ENCODE data around the gene PWP2. TPM values are rescaled to one million over a fixed set of nuclear protein-coding genes. Genes with fewer than 3 reads are reported as not detected.

Gene PWP2
- total RNA-seq, 2 experiments from 2014 or later, result 4.5 to 12.2 TPM

DNA sequence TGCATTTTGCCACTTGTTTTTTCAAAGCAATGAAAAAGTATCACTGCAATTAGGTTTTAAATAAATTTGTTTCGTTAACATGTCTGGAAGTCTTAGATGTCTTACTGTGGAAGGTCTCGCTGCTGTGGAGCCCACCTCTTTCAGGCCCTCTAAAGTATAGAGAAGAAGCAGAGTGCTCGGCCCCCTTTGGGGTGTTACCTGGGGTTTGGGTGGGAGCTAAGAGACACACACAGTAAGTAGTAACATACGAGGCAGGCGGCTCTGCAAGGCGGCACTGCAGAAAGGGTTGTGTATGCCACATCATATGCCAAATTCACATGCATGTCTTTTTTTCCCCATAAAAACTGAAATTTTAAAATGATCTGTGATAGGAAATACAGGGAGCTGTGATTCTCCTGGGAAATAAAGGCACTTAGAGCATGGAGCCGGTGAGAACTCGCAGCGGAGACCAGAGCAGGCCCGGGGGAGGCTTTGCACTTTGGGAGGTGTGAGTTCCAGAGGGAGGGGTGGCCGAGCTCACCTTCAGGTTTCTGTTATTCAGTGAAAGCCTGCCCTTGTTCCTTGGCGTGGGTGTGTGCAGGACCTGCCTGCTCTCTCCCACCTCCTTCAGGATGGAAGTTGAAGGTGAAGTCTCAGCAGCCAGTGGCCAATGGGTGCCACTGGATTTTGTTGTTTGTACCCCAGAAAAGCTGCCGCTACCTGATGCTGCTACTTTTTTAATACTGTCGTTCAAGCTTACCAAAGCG, 35.7 kb upstream of the PWP2 start:
- DNase-seq, result no peak
- no peaks in the 10 kb centered on the region for H3K27me3 Mint-ChIP-seq
- peaks cover 16% of the 10 kb centered on the region for H3K4me1 Mint-ChIP-seq
- H3K4me3 Mint-ChIP-seq, result no peak overlapping the region
- no peak overlapping the region for H3K27ac Mint-ChIP-seq
- ATAC-seq (ENCODE audit: low read depth), result no peak
- POLR2A ChIA-PET, result interaction anchor here (1.8 kb wide), 1 partner anchor 9 kb away, joined by 4 read pairs; no protein-coding TSS in a partner anchor
- H3K9me3 Mint-ChIP-seq, result no peaks in the 10 kb centered on the region
- H3K36me3 Mint-ChIP-seq, result peaks cover 26% of the 10 kb centered on the region

DNA sequence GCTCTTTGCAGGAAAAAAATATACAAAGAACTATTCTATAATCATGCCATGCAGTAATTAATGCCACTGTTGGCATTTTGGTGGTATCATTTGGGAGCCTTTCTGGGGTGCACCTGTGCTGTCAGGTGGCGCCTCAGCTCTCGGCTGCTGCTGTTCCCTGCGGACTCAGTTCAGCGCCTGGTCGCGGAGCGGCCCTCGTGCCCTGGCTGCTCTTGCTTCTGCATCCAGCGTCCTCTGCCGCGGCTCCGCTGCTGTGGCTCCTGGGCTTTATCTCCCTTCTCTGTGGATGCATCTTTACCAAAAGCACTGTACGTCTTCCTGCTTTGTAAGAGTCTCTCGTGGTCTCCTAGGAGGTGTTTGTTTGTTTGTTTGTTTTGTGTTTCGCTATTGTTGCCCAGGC, 35.1 kb upstream of the PWP2 start:
- peaks cover 28% of the 10 kb centered on the region for H3K36me3 Mint-ChIP-seq
- H3K4me3 Mint-ChIP-seq, result no peak overlapping the region
- H3K27ac Mint-ChIP-seq, result no peak overlapping the region
- no peak for DNase-seq
- H3K4me1 Mint-ChIP-seq, result peaks cover 19% of the 10 kb centered on the region
- no peaks in the 10 kb centered on the region for H3K27me3 Mint-ChIP-seq
- no peaks in the 10 kb centered on the region for H3K9me3 Mint-ChIP-seq
- POLR2A ChIA-PET, result interaction anchor here (1.8 kb wide), 1 partner anchor 8 kb away, joined by 4 read pairs; no protein-coding TSS in a partner anchor
- ATAC-seq (ENCODE audit: low read depth), result no peak

DNA sequence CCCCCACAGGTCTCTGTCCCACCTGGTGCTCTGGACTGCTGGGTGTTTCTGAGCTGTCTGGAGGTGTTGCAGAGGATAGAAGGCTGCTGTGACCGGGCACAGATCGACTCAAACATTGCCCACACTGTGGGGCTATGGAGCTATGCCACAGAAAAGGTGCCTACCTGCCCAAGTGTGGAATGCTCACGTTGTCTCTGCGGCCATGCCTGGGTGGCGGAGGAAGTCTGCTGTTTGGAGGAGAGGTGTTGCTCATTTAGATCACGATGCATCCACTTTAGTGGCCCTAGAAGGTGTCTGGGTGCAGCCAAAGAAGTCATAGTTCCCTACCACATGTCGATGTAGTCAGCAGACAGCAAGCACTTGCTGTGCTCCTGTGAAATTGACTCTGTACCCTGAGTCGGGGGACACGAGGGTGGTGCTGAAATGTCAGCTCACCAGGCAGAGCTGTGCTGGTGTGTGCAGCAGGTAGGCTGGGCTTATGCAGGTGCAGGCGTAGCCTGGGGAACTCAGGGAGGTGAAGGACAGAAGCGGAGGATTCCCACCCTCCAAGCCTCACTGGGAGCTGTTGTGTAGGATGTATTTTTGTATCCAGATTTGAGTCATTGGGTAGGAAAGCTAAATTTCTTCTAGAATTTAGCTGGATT, 32.8 kb upstream of the PWP2 start:
- Mint-ChIP-seq H3K4me1 (peaks cover 36% of the 10 kb centered on the region), H3K27ac (peak overlapping the region; percentile 24), H3K4me3 (no peak overlapping the region), H3K9me3 (no peaks in the 10 kb centered on the region), H3K36me3 (peaks cover 39% of the 10 kb centered on the region), H3K27me3 (no peaks in the 10 kb centered on the region)
- POLR2A ChIA-PET, result interaction anchor here (0.7 to 3.3 kb wide), 3 partner anchors 9 to 11 kb away, joined by 4 to 10 read pairs (median 10); no protein-coding TSS in a partner anchor
- DNase-seq (no peak), ATAC-seq (ENCODE audit: low read depth) (peak; percentile 21)

DNA sequence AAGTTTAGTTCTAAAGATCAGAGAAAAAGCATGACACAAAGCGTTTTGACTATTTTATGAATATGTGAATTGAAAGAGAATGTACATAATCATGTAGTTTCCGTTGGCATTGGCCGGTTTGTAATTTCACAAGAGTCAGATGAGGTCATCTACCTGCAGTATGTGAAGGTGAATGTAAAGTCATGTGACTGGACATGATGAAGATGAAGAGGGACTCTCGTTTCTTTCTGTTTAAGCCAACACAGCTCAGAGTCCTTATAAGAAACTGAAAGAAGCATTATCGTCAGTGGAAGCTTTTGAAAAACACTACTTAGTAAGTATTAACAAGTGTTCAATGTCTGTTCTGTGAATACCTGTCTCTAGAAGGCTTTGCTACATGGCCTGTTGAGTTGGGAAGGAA, 30.9 kb upstream of the PWP2 start:
- no peak overlapping the region for H3K27ac Mint-ChIP-seq
- peaks cover 40% of the 10 kb centered on the region for H3K36me3 Mint-ChIP-seq
- no peaks in the 10 kb centered on the region for H3K9me3 Mint-ChIP-seq
- H3K27me3 Mint-ChIP-seq, result no peaks in the 10 kb centered on the region
- no peak overlapping the region for H3K4me3 Mint-ChIP-seq
- DNase-seq, result no peak
- POLR2A ChIA-PET, result interaction anchor here (0.7 to 3.3 kb wide), 2 partner anchors 7 to 9 kb away, joined by 3 to 10 read pairs; no protein-coding TSS in a partner anchor
- peaks cover 42% of the 10 kb centered on the region for H3K4me1 Mint-ChIP-seq
- ATAC-seq (ENCODE audit: low read depth), result no peak

DNA sequence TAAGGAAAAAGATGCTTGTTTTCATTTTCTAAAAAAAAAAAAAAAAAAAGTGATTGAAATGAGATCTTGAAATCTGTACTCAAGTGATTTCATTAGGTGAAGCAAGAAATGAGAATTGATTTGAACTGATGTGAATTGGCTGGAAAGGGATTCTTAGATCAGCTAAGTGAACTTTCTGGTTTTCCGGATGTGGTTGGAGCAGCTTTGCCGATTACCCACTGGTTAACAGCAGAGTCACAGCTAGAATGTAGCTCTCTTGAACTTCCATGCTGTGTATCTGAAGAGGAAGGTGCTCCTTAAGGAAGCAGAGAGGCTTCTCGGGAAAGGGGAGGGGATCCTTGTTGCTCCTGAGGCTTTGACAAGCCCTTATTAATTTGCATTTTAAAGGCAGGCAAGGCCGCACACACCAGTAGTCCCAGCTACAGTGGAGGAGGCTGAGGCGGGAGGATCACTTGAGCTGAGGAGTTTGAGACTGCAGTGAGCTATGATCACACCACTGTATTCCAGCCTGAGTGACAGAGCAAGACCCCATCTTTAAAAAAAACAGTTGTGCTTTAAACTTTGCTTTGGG, 28.7 kb upstream of the PWP2 start:
- Mint-ChIP-seq H3K27me3 (no peaks in the 10 kb centered on the region), H3K36me3 (peaks cover 60% of the 10 kb centered on the region), H3K4me3 (peak overlapping the region; percentile 50), H3K27ac (peak overlapping the region; percentile 84), H3K4me1 (peaks cover 62% of the 10 kb centered on the region), H3K9me3 (no peaks in the 10 kb centered on the region)
- POLR2A ChIA-PET, result interaction anchor here (0.6 to 1.8 kb wide), 7 partner anchors 8 to 221 kb away, joined by 3 to 13 read pairs (median 3); no protein-coding TSS in a partner anchor
- DNase-seq (no peak), ATAC-seq (ENCODE audit: low read depth) (no peak)

DNA sequence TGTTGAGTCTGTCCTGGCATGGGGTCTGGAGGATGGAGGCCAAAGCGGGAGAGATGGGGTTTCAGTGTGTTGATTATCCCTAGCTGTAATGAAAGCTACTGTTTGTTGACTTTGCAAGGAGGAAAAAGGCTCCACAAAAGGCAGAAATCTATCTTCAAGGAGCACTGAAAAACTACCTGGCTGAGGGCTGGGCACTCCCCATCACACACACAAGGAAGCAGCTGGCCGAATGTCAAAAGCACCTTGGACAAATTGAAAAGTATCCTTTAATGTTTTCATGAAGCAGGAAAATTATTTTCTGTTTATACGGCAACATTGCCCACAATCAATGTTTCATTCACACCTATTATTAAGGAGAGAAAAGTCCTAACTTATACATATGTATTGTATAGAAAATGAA, 27.8 kb upstream of the PWP2 start:
- Mint-ChIP-seq H3K4me1 (peaks cover 61% of the 10 kb centered on the region), H3K9me3 (no peaks in the 10 kb centered on the region), H3K27ac (peak overlapping the region; percentile 84), H3K4me3 (peak overlapping the region; percentile 28), H3K36me3 (peaks cover 56% of the 10 kb centered on the region), H3K27me3 (no peaks in the 10 kb centered on the region)
- POLR2A ChIA-PET, result interaction anchor here (1.1 to 1.8 kb wide), 3 partner anchors 8 to 66 kb away, joined by 3 to 13 read pairs (median 4); no protein-coding TSS in a partner anchor
- DNase-seq, result no peak
- ATAC-seq (ENCODE audit: low read depth), result no peak

DNA sequence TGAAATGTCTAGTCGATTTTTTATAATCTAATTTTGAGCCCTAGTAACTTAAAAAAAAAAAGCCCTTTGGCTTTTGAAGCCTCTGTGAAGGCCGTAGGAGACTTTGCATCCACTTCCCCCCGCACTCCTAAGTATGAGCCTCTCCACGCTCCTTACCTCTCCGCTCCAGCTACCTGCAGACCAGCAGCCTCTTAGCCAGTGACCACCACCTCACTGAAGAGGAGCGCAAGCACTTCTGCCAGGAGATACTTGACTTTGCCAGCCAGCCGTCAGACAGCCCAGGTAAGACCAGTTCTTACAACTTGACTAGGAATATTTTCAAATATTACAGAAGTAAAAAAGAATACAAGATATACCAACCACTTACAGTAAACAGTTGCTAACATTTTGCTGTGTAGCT, 27.4 kb upstream of the PWP2 start:
- Mint-ChIP-seq H3K36me3 (peaks cover 58% of the 10 kb centered on the region), H3K9me3 (no peaks in the 10 kb centered on the region), H3K4me1 (peaks cover 63% of the 10 kb centered on the region), H3K27ac (peak overlapping the region; percentile 39), H3K27me3 (no peaks in the 10 kb centered on the region), H3K4me3 (no peak overlapping the region)
- ATAC-seq (ENCODE audit: low read depth) (no peak), DNase-seq (no peak)
- POLR2A ChIA-PET, result interaction anchor here (1.1 to 1.5 kb wide), 3 partner anchors 8 to 14 kb away, joined by 3 to 4 read pairs (median 3); no protein-coding TSS in a partner anchor

DNA sequence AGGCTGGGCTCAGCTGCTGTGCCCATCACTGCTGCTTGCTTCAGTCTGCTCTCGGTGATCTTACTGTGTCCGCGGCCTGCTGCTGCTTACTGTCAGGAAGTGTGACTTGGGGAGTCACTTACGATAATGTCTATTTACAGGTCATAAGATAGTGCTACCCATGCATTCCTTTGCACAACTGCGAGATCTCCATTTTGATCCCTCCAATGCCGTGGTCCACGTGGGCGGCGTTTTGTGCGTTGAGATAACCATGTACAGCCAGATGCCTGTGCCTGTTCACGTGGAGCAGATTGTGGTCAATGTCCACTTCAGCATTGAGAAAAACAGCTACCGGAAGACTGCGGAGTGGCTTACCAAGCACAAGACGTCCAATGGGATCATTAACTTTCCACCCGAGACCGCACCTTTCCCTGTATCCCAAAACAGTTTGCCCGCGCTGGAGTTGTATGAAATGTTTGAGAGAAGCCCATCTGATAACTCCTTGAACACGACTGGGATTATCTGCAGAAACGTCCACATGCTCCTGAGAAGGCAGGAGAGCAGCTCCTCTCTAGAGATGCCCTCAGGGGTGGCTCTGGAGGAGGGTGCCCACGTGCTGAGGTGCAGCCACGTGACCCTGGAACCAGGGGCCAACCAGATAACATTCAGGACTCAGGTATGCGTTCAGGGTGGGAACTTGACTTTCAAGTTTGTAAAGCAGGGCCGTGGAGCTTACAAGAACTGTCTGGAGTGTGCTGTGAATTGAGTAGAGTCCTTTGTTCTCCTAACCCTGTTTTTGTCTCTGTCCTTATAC, 24.4 kb upstream of the PWP2 start:
- peak overlapping the region; percentile 92 for H3K27ac Mint-ChIP-seq
- DNase-seq (peak; percentile 43), ATAC-seq (ENCODE audit: low read depth) (peak; percentile 2)
- POLR2A ChIA-PET, result interaction anchor here (1.1 to 4.9 kb wide), 7 partner anchors 8 to 69 kb away, joined by 5 to 51 read pairs (median 10); partner anchors contain the start of gene TRAPPC10
- no peaks in the 10 kb centered on the region for H3K27me3 Mint-ChIP-seq
- peaks cover 67% of the 10 kb centered on the region for H3K36me3 Mint-ChIP-seq
- H3K9me3 Mint-ChIP-seq, result no peaks in the 10 kb centered on the region
- H3K4me3 Mint-ChIP-seq, result peak overlapping the region; percentile 83
- peaks cover 79% of the 10 kb centered on the region for H3K4me1 Mint-ChIP-seq

DNA sequence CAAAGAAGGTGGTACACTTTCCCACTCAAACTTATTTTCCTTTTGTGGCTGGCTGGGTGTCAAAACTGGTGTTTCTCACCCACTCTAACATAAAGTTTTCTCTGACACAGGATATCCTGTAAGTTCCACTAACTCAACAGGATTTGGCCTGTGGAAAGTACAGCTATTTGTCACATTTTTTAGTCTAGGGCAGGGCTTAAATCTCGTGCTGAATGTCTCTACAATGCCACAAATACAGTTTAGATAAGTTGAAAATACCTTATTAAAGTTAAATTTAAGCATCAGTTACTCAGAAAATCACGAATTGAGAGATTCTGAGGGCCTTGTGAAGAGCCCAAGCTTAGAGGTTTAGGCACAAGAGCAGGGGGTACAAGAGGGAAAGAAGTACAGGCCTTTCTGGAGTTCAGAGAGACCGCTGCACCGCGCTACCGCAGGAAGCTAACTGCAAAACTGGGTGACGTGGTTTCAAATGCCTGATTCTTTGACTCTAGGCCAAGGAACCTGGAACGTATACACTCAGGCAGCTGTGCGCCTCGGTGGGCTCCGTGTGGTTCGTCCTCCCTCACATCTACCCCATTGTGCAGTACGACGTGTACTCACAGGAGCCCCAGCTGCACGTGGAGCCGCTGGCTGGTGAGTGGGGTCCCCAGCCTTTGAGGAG, 23.4 kb upstream of the PWP2 start:
- H3K27me3 Mint-ChIP-seq, result no peaks in the 10 kb centered on the region
- DNase-seq (peak; percentile 76), ATAC-seq (ENCODE audit: low read depth) (peak; percentile 75)
- peak overlapping the region; percentile 92 for H3K27ac Mint-ChIP-seq
- POLR2A ChIA-PET, result interaction anchor here (0.6 to 4.9 kb wide), 9 partner anchors 9 to 70 kb away, joined by 3 to 51 read pairs (median 6); partner anchors contain the start of gene TRAPPC10
- peaks cover 76% of the 10 kb centered on the region for H3K4me1 Mint-ChIP-seq
- peak overlapping the region; percentile 83 for H3K4me3 Mint-ChIP-seq
- H3K36me3 Mint-ChIP-seq, result peaks cover 67% of the 10 kb centered on the region
- no peaks in the 10 kb centered on the region for H3K9me3 Mint-ChIP-seq

DNA sequence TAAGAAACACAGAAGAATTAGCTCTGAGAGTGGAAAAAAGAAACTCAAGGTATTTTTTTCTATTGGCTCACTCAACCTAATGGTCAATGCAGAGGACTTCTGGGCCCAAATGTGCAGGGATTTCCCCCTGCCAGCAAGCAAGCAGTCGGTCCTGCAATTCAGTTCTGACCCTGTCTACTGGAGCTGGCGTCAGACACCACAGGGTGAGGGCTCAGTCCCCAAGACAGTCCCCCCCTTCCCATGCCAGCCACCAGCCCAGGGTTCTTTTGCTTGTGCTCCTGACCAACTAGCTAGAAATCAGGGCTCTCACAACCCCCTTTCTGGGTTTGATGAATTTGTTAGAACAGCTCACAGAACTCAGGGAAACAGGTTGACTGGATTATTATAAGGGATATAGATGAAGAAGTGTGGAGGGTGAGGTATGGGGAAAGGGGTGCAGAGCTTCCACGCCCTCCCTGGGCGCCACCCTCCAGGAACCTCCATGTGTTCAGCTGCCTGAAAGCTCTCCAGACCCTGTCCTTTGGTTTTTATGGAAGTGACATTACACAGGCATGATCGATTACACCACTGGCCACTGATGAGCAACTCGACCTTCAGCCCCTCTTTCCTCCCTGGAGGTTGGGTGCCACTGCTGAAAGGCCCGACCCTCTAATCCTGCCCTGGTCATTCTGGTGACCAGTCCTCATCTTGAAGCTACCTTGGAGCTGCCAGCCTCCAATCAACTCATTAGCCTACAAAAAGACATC, 22.5 kb upstream of the PWP2 start:
- H3K36me3 Mint-ChIP-seq, result peaks cover 71% of the 10 kb centered on the region
- H3K27ac Mint-ChIP-seq, result peak overlapping the region; percentile 92
- DNase-seq (no peak), ATAC-seq (ENCODE audit: low read depth) (no peak)
- no peaks in the 10 kb centered on the region for H3K27me3 Mint-ChIP-seq
- peak overlapping the region; percentile 83 for H3K4me3 Mint-ChIP-seq
- H3K4me1 Mint-ChIP-seq, result peaks cover 78% of the 10 kb centered on the region
- H3K9me3 Mint-ChIP-seq, result no peaks in the 10 kb centered on the region
- POLR2A ChIA-PET, result interaction anchor here (0.7 to 4.9 kb wide), 9 partner anchors 10 to 71 kb away, joined by 4 to 51 read pairs (median 6); partner anchors contain the start of gene TRAPPC10

DNA sequence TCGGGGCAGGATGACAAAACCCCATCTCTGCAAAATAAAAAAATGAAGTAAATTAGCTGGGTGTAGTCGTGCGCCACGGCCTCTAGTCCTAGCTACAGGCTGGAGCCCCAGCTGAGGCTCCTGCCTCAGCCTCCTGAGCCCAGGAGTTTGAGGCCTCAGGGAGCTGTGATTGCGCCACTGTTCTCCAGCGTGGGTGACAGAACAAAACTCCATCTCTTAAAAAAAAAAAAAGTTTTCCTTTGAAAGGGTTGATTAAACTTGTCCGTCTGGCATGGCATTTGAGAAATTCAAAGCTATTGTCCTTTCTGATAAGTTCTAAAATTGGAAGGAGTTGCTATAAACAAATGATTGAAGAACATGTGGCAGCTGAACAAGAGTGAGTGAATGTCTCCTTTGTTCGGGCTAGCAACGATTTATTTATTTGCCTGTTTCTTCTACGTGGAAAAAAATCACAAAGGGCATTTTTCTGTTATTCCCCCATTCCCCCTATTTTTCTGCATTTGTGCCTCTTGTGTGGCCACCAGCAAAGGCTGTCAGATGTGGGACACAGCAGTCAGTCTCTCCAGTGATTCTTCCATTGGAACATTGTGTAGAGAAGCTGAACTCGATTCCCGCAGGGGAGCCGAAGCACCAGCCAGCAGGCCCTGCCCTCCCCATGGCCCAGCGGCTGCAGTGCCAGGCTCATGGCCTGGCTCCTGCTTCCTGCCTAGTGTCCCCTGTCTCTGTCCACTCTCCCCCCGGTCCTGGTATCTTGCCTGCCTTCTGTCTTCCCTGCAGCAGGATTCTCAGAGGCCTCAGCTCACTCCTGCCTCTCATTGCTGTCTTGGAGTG, 21.5 kb upstream of the PWP2 start:
- Mint-ChIP-seq H3K27me3 (no peaks in the 10 kb centered on the region), H3K36me3 (peaks cover 75% of the 10 kb centered on the region), H3K4me1 (peaks cover 85% of the 10 kb centered on the region), H3K27ac (peak overlapping the region; percentile 92), H3K9me3 (no peaks in the 10 kb centered on the region), H3K4me3 (peak overlapping the region; percentile 83)
- POLR2A ChIA-PET, result interaction anchor here (0.6 to 4.9 kb wide), 6 partner anchors 10 to 101 kb away, joined by 3 to 51 read pairs (median 5); partner anchors contain the start of gene TRAPPC10
- ATAC-seq (ENCODE audit: low read depth), result no peak
- no peak for DNase-seq
